Osteocyte (in vitro differentiated cells): ENCODE data around the gene FGL2. TPM values are rescaled to one million over a fixed set of nuclear protein-coding genes. Genes with fewer than 3 reads are reported as not detected.

Source experiments
- DNase-seq: peaks from one replicate; pipeline ENCODE4 v3.0.0; 2021; ENCODE audit warnings: mixed read lengths; ENCODE audit not compliant: unreplicated experiment; ENCODE audit errors: extremely low spot score
- H3K27ac Mint-ChIP-seq: one replicate; pipeline ENCODE4 v1.8.0; 2021; ENCODE audit warnings: mild to moderate bottlenecking, mixed read lengths; ENCODE audit not compliant: unreplicated experiment
- H3K27me3 Mint-ChIP-seq: one replicate; pipeline ENCODE4 v1.8.0; 2021; ENCODE audit warnings: mixed read lengths; ENCODE audit not compliant: unreplicated experiment
- H3K36me3 Mint-ChIP-seq: one replicate; pipeline ENCODE4 v1.8.0; 2021; ENCODE audit warnings: mixed read lengths; ENCODE audit not compliant: unreplicated experiment
- H3K4me1 Mint-ChIP-seq: one replicate; pipeline ENCODE4 v1.8.0; 2021; ENCODE audit warnings: mixed read lengths; ENCODE audit not compliant: unreplicated experiment
- H3K4me3 Mint-ChIP-seq: one replicate; pipeline ENCODE4 v1.8.0; 2021; ENCODE audit warnings: mild to moderate bottlenecking, moderate library complexity, mixed read lengths; ENCODE audit not compliant: unreplicated experiment
- H3K9me3 Mint-ChIP-seq: one replicate; pipeline ENCODE4 v1.8.0; 2021; ENCODE audit warnings: mixed read lengths; ENCODE audit not compliant: unreplicated experiment
- CTCF ChIP-seq: fragments of 200-600 bp; sonication (generic); IDR thresholded peaks from 2 replicates; pipeline ENCODE4 v1.5.0; 2021; ENCODE audit warnings: antibody characterized with exemption, mild to moderate bottlenecking, moderate library complexity
- total RNA-seq: library from RNA; stranded (reverse); gene quantifications from 2 replicates; pipeline ENCODE4 v1.2.1, GENCODE V29; 2021

FGL2 gene
- total RNA-seq, 1 donor from 2014 or later = 0.16 TPM

- Mint-ChIP-seq H3K36me3 (no peaks in the 10 kb centered on the region), H3K27me3 (peaks cover 5% of the 10 kb centered on the region), H3K4me3 (no peak overlapping the region), H3K9me3 (no peaks in the 10 kb centered on the region), H3K27ac (no peak overlapping the region), H3K4me1 (peaks cover 9% of the 10 kb centered on the region)
- no peak for DNase-seq
- no peak for TF ChIP-seq CTCF
Measured at GRCh38 chr7:77197141-77197540, 2.5 kb downstream of the FGL2 start.

- Mint-ChIP-seq H3K27ac (no peak overlapping the region), H3K9me3 (peaks cover 3% of the 10 kb centered on the region), H3K4me3 (no peak overlapping the region), H3K27me3 (no peaks in the 10 kb centered on the region), H3K36me3 (no peaks in the 10 kb centered on the region), H3K4me1 (peaks cover 11% of the 10 kb centered on the region)
- TF ChIP-seq CTCF = no peak
- no peak for DNase-seq
Measured at GRCh38 chr7:77188731-77189437, 10.7 kb downstream of the FGL2 start.

DNA sequence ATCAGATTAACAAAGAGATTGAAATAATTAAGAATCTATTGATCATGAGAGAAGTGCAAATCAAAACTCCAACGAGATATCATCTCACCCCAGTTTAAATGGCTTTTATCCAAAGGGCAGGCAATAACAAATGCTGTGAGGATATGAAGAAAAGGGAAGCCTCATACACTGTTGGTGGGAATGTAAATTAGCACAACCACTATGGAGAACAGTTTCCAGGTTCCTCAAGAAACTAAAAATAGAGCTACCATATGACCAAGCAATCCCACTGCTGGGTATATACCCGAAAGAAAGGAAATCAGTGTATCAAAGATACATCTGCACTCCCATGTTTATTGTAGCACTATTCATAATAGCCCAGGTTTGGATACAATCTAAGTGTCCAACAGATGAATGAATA, 13.8 kb downstream of the FGL2 start:
- no peak for DNase-seq
- H3K4me3 Mint-ChIP-seq = no peak overlapping the region
- peaks cover 8% of the 10 kb centered on the region for H3K4me1 Mint-ChIP-seq
- H3K36me3 Mint-ChIP-seq = no peaks in the 10 kb centered on the region
- peaks cover 3% of the 10 kb centered on the region for H3K9me3 Mint-ChIP-seq
- no peak overlapping the region for H3K27ac Mint-ChIP-seq
- H3K27me3 Mint-ChIP-seq = no peaks in the 10 kb centered on the region
- no peak for TF ChIP-seq CTCF

GRCh38 chr7:77184990-77185389, 14.6 kb downstream of the FGL2 start:
- H3K27me3 Mint-ChIP-seq = no peaks in the 10 kb centered on the region
- DNase-seq = no peak
- H3K36me3 Mint-ChIP-seq = no peaks in the 10 kb centered on the region
- TF ChIP-seq CTCF = no peak
- H3K27ac Mint-ChIP-seq = no peak overlapping the region
- peaks cover 8% of the 10 kb centered on the region for H3K4me1 Mint-ChIP-seq
- peaks cover 3% of the 10 kb centered on the region for H3K9me3 Mint-ChIP-seq
- no peak overlapping the region for H3K4me3 Mint-ChIP-seq

DNA sequence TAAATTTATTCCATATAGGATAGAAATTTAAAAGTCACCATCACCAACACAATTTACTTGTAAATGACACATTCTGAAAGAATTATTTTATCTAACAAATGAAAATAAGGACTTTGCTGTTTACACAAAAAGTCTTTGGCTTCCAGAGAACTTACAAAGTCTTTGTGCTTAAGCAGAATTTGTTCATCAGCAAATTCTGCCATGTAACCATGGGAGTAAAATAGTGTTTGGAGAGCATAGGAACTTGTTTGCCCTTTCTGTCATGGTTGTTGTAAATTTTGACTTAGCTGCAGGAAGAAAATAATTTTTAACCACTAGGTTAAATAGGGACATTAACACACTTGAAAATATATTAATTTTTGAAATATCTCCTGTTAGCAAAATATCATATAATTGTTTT, 15.2 kb downstream of the FGL2 start:
- Mint-ChIP-seq H3K36me3 (no peaks in the 10 kb centered on the region), H3K4me3 (no peak overlapping the region), H3K9me3 (peaks cover 3% of the 10 kb centered on the region), H3K27ac (no peak overlapping the region), H3K4me1 (peaks cover 8% of the 10 kb centered on the region), H3K27me3 (no peaks in the 10 kb centered on the region)
- no peak for DNase-seq
- no peak for TF ChIP-seq CTCF
